ENCODE results near the gene HSPA6. TPM values are rescaled to one million over a fixed set of nuclear protein-coding genes. Genes with fewer than 3 reads are reported as not detected.
"Not testable (repeated sequence)": the region's sequence is repeated elsewhere in the genome, so short reads cannot be mapped to it uniquely, and the experiment has no call there.

HSPA6 gene
- polyA plus RNA-seq, 3 donors from 2014 or later, result 0.61 to 8.8 (median 6.9) TPM

- DNase-seq; H3K4me1 Mint-ChIP-seq; H3K4me3 Mint-ChIP-seq; H3K27ac Mint-ChIP-seq; H3K36me3 Mint-ChIP-seq; H3K9me3 Mint-ChIP-seq; H3K27me3 Mint-ChIP-seq (ENCODE audit: low read depth in 3 of 3): not testable (repeated sequence)
Observed at GRCh38 chr1:161512636-161513447, 11.5 kb upstream of the HSPA6 start.

GRCh38 chr1:161513448-161513780 is 10.9 kb upstream of the HSPA6 start:
- not testable (repeated sequence) for H3K4me1 Mint-ChIP-seq; H3K36me3 Mint-ChIP-seq; DNase-seq; H3K9me3 Mint-ChIP-seq; H3K27me3 Mint-ChIP-seq (ENCODE audit: low read depth in 3 of 3); H3K4me3 Mint-ChIP-seq
- H3K27ac Mint-ChIP-seq, result peak overlapping the region in 1 of 6 donors; percentile 22

- H3K4me1 Mint-ChIP-seq; H3K9me3 Mint-ChIP-seq; DNase-seq; H3K36me3 Mint-ChIP-seq; H3K27me3 Mint-ChIP-seq (ENCODE audit: low read depth in 3 of 3); H3K4me3 Mint-ChIP-seq: not testable (repeated sequence)
- peak overlapping the region in 1 of 6 donors; percentile 66 for H3K27ac Mint-ChIP-seq
Observed at GRCh38 chr1:161513953-161514352, 10.4 kb upstream of the HSPA6 start.

- peaks cover 20 to 33% of the 10 kb centered on the region in 2 donors for H3K4me1 Mint-ChIP-seq
Observed at GRCh38 chr1:161523041-161523816, 1.1 kb upstream of the HSPA6 start.

GRCh38 chr1:161524742-161525291 is 477 bp downstream of the HSPA6 start:
- Mint-ChIP-seq H3K27ac (peak overlapping the region in 5 of 6 donors; percentile 51 to 87 (median 62)), H3K4me1 (peaks cover 23 to 37% of the 10 kb centered on the region in 2 donors), H3K4me3 (peak overlapping the region; percentile 84 to 92 (median 89)), H3K27me3 (ENCODE audit: low read depth in 3 of 3) (peaks cover 14 to 25% (median 17%) of the 10 kb centered on the region in 3 donors)
- H3K9me3 Mint-ChIP-seq, H3K36me3 Mint-ChIP-seq: not testable (repeated sequence)
- DNase-seq, result peak; percentile 35 to 43 (median 37)

More at GRCh38 chr1:161523041-161523816, 1.1 kb upstream of the HSPA6 start:
- Mint-ChIP-seq H3K27ac (peak overlapping the region; percentile 78 to 97 (median 86)), H3K4me3 (peak overlapping the region; percentile 87 to 92 (median 90)), H3K27me3 (ENCODE audit: low read depth in 3 of 3) (peaks cover 13 to 22% (median 17%) of the 10 kb centered on the region in 3 donors)
- DNase-seq, H3K36me3 Mint-ChIP-seq, H3K9me3 Mint-ChIP-seq: not testable (repeated sequence)

- not testable (repeated sequence) for DNase-seq, H3K9me3 Mint-ChIP-seq, H3K36me3 Mint-ChIP-seq
- H3K4me3 Mint-ChIP-seq, result peak overlapping the region; percentile 84 to 92 (median 89)
- H3K4me1 Mint-ChIP-seq, result peaks cover 28 to 42% of the 10 kb centered on the region in 2 donors
- peaks cover 19 to 30% (median 22%) of the 10 kb centered on the region in 3 donors for H3K27me3 Mint-ChIP-seq (ENCODE audit: low read depth in 3 of 3)
- H3K27ac Mint-ChIP-seq, result peak overlapping the region in 4 of 6 donors; percentile 51 to 87 (median 70)
Observed at GRCh38 chr1:161525321-161525720, 981 bp downstream of the HSPA6 start.

- not testable (repeated sequence) for H3K36me3 Mint-ChIP-seq, H3K27ac Mint-ChIP-seq, H3K9me3 Mint-ChIP-seq, DNase-seq
- Mint-ChIP-seq H3K4me3 (peak overlapping the region in 4 of 5 donors; percentile 9 to 56 (median 16)), H3K4me1 (peaks cover 33 to 47% of the 10 kb centered on the region in 2 donors), H3K27me3 (ENCODE audit: low read depth in 3 of 3) (peaks cover 25 to 36% (median 27%) of the 10 kb centered on the region in 3 donors)
Observed at GRCh38 chr1:161525918-161526317, 1.6 kb downstream of the HSPA6 start.

GRCh38 chr1:161528550-161528949 is 4.2 kb downstream of the HSPA6 start:
- peaks cover 22 to 31% (median 30%) of the 10 kb centered on the region in 3 donors for H3K27me3 Mint-ChIP-seq (ENCODE audit: low read depth in 3 of 3)
- H3K4me1 Mint-ChIP-seq, result peaks cover 39 to 55% of the 10 kb centered on the region in 2 donors
- not testable (repeated sequence) for H3K4me3 Mint-ChIP-seq, H3K27ac Mint-ChIP-seq, H3K36me3 Mint-ChIP-seq, H3K9me3 Mint-ChIP-seq, DNase-seq

GRCh38 chr1:161529463-161530104 is 5.2 kb downstream of the HSPA6 start:
- H3K9me3 Mint-ChIP-seq, H3K36me3 Mint-ChIP-seq: not testable (repeated sequence)
- peak in 2 of 3 donors; percentile 29 to 45 for DNase-seq
- Mint-ChIP-seq H3K4me3 (peak overlapping the region; percentile 90 to 97 (median 96)), H3K4me1 (peaks cover 37 to 50% of the 10 kb centered on the region in 2 donors), H3K27me3 (ENCODE audit: low read depth in 3 of 3) (peaks cover 15 to 22% (median 21%) of the 10 kb centered on the region in 3 donors), H3K27ac (peak overlapping the region; percentile 92 to 99 (median 96))

- Mint-ChIP-seq H3K4me3 (peak overlapping the region; percentile 90 to 97 (median 96)), H3K27ac (peak overlapping the region; percentile 92 to 99 (median 96)), H3K4me1 (peaks cover 33 to 47% of the 10 kb centered on the region in 2 donors), H3K27me3 (ENCODE audit: low read depth in 3 of 3) (peaks cover 15 to 22% (median 18%) of the 10 kb centered on the region in 3 donors)
- DNase-seq, result peak; percentile 75 to 82 (median 78)
- not testable (repeated sequence) for H3K9me3 Mint-ChIP-seq, H3K36me3 Mint-ChIP-seq
Observed at GRCh38 chr1:161530158-161530557, 5.8 kb downstream of the HSPA6 start.

GRCh38 chr1:161530671-161531641 is 6.6 kb downstream of the HSPA6 start:
- Mint-ChIP-seq H3K4me3 (peak overlapping the region; percentile 90 to 97 (median 96)), H3K27ac (peak overlapping the region; percentile 92 to 99 (median 96)), H3K4me1 (peaks cover 25 to 43% of the 10 kb centered on the region in 2 donors), H3K27me3 (ENCODE audit: low read depth in 3 of 3) (peaks cover 15 to 22% (median 18%) of the 10 kb centered on the region in 3 donors)
- H3K36me3 Mint-ChIP-seq, H3K9me3 Mint-ChIP-seq: not testable (repeated sequence)
- DNase-seq, result peak; percentile 89 to 93 (median 90)

GRCh38 chr1:161531986-161532643 is 7.8 kb downstream of the HSPA6 start:
- H3K36me3 Mint-ChIP-seq, result no peaks in the 10 kb centered on the region
- peaks cover 23 to 35% of the 10 kb centered on the region in 2 donors for H3K4me1 Mint-ChIP-seq
- peak overlapping the region; percentile 5 to 63 (median 45) for H3K27ac Mint-ChIP-seq
- H3K9me3 Mint-ChIP-seq, result peaks cover 0 to 6% (median 2%) of the 10 kb centered on the region in 6 donors
- peaks cover 15 to 22% (median 18%) of the 10 kb centered on the region in 3 donors for H3K27me3 Mint-ChIP-seq (ENCODE audit: low read depth in 3 of 3)
- H3K4me3 Mint-ChIP-seq, result peak overlapping the region in 4 of 5 donors; percentile 49 to 58 (median 54)
- DNase-seq, result no peak
